ENCODE results near the gene ERC2.
A peak's percentile ranks its signal among the peaks of the same experiment; 100 is the strongest.

ERC2 gene

GRCh38 chr3:55885721-55886120 lies 582.5 kb downstream of the ERC2 start:
- no peak for DNase-seq (ENCODE audit: low read depth, low spot score)

GRCh38 chr3:55884491-55885285 lies 583.6 kb downstream of the ERC2 start:
- DNase-seq (ENCODE audit: low read depth, low spot score) = no peak

GRCh38 chr3:55884066-55884465 lies 584.2 kb downstream of the ERC2 start:
- DNase-seq (ENCODE audit: low read depth, low spot score) = no peak

- DNase-seq (ENCODE audit: low read depth, low spot score) = no peak
Observed at GRCh38 chr3:55882006-55882405, 586.3 kb downstream of the ERC2 start.

GRCh38 chr3:55880357-55880756 lies 587.9 kb downstream of the ERC2 start:
- DNase-seq (ENCODE audit: low read depth, low spot score) = no peak

- no peak for DNase-seq (ENCODE audit: low read depth, low spot score)
Observed at GRCh38 chr3:55879901-55880331, 588.4 kb downstream of the ERC2 start.

GRCh38 chr3:55877703-55878102 lies 590.6 kb downstream of the ERC2 start:
- peak; percentile 45 for DNase-seq (ENCODE audit: low read depth, low spot score)

GRCh38 chr3:55876560-55876959 lies 591.7 kb downstream of the ERC2 start:
- no peak for DNase-seq (ENCODE audit: low read depth, low spot score)

- DNase-seq (ENCODE audit: low read depth, low spot score) = no peak
Observed at GRCh38 chr3:55875113-55875512, 593.2 kb downstream of the ERC2 start.

GRCh38 chr3:55873523-55874254 lies 594.6 kb downstream of the ERC2 start:
- DNase-seq (ENCODE audit: low read depth, low spot score) = no peak

- DNase-seq (ENCODE audit: low read depth, low spot score) = no peak
Observed at GRCh38 chr3:55870594-55870993, 597.7 kb downstream of the ERC2 start.

GRCh38 chr3:55868347-55868746 lies 599.9 kb downstream of the ERC2 start:
- DNase-seq (ENCODE audit: low read depth, low spot score) = no peak

GRCh38 chr3:55863028-55863427 lies 605.2 kb downstream of the ERC2 start:
- DNase-seq (ENCODE audit: low read depth, low spot score) = no peak

GRCh38 chr3:55860049-55860721 lies 608.1 kb downstream of the ERC2 start:
- DNase-seq (ENCODE audit: low read depth, low spot score) = no peak

- DNase-seq (ENCODE audit: low read depth, low spot score) = no peak
Observed at GRCh38 chr3:55859305-55859704, 609.0 kb downstream of the ERC2 start.

GRCh38 chr3:55858727-55859126 lies 609.5 kb downstream of the ERC2 start:
- DNase-seq (ENCODE audit: low read depth, low spot score) = no peak

GRCh38 chr3:55858302-55858701 lies 610.0 kb downstream of the ERC2 start:
- DNase-seq (ENCODE audit: low read depth, low spot score) = no peak

- no peak for DNase-seq (ENCODE audit: low read depth, low spot score)
Observed at GRCh38 chr3:55857633-55858032, 610.6 kb downstream of the ERC2 start.

GRCh38 chr3:55855311-55855710 lies 613.0 kb downstream of the ERC2 start:
- DNase-seq (ENCODE audit: low read depth, low spot score) = no peak

- no peak for DNase-seq (ENCODE audit: low read depth, low spot score)
Observed at GRCh38 chr3:55854494-55854893, 613.8 kb downstream of the ERC2 start.

- DNase-seq (ENCODE audit: low read depth, low spot score) = no peak
Observed at GRCh38 chr3:55852326-55852725, 615.9 kb downstream of the ERC2 start.

GRCh38 chr3:55842204-55842603 lies 626.1 kb downstream of the ERC2 start:
- DNase-seq (ENCODE audit: low read depth, low spot score) = no peak
